ENCODE measurements around the gene FILIP1. TPM values are rescaled to one million over a fixed set of nuclear protein-coding genes. Genes with fewer than 3 reads are reported as not detected.

FILIP1 gene
- total RNA-seq, 1 donor from 2014 or later, result 0.69 TPM

DNA sequence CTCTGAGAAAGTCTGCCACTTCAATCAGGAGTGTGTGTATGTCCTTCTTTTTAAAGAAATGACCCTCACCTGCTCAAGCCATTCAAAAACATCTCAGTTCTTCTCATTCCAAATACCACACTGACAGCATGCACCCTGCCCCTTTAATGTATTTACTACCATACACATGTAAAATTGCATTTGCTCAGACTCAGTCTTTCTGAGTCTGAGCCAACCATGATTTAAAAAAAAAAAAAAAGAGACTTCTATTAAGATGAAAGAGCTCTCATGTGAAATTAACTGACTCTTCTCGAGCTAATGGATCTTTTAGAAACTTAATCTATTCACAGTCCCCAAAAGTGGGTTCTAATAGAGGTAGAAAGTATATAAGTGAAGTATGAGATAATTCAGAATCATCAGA lies 1.4 kb upstream of the FILIP1 start:
- TF ChIP-seq, protein P1, sequence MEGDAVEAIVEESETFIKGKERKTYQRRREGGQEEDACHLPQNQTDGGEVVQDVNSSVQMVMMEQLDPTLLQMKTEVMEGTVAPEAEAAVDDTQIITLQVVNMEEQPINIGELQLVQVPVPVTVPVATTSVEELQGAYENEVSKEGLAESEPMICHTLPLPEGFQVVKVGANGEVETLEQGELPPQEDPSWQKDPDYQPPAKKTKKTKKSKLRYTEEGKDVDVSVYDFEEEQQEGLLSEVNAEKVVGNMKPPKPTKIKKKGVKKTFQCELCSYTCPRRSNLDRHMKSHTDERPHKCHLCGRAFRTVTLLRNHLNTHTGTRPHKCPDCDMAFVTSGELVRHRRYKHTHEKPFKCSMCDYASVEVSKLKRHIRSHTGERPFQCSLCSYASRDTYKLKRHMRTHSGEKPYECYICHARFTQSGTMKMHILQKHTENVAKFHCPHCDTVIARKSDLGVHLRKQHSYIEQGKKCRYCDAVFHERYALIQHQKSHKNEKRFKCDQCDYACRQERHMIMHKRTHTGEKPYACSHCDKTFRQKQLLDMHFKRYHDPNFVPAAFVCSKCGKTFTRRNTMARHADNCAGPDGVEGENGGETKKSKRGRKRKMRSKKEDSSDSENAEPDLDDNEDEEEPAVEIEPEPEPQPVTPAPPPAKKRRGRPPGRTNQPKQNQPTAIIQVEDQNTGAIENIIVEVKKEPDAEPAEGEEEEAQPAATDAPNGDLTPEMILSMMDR (IDR thresholded peaks at IDR 0.05; ENCODE audit: partially characterized antibody, unreplicated experiment), result no peak
- Mint-ChIP-seq H3K4me3 (ENCODE audit: unreplicated experiment) (no peak overlapping the region), H3K4me1 (ENCODE audit: low read depth, unreplicated experiment) (peaks cover 2% of the 10 kb centered on the region), H3K36me3 (ENCODE audit: unreplicated experiment) (no peaks in the 10 kb centered on the region), H3K27ac (ENCODE audit: unreplicated experiment) (no peak overlapping the region), H3K9me3 (ENCODE audit: unreplicated experiment) (no peaks in the 10 kb centered on the region), H3K27me3 (ENCODE audit: unreplicated experiment) (no peaks in the 10 kb centered on the region)
- DNase-seq, result no peak

DNA sequence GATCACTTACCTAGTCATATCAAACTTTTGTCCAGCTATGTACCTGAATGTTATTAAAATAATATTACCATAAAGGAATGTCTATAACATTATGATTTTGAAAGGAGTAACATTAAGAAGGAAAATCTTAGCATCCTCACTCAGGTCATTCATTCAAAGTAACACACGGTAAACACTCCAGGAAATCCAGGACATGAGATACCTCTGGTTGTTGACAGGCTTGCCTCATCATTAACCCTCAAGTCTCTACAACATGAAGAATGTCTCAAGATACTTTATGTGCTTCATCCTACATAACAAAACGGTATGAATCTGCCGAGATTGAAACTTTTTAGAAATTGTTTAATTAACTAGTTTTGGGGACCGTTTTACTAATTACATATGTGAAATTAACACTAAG lies 690 bp upstream of the FILIP1 start:
- H3K36me3 Mint-ChIP-seq (ENCODE audit: unreplicated experiment), result no peaks in the 10 kb centered on the region
- peaks cover 2% of the 10 kb centered on the region for H3K4me1 Mint-ChIP-seq (ENCODE audit: low read depth, unreplicated experiment)
- DNase-seq, result no peak
- H3K27me3 Mint-ChIP-seq (ENCODE audit: unreplicated experiment), result no peaks in the 10 kb centered on the region
- TF ChIP-seq, protein P1 (IDR thresholded peaks at IDR 0.05; ENCODE audit: partially characterized antibody, unreplicated experiment), result no peak
- H3K9me3 Mint-ChIP-seq (ENCODE audit: unreplicated experiment), result no peaks in the 10 kb centered on the region
- H3K27ac Mint-ChIP-seq (ENCODE audit: unreplicated experiment), result no peak overlapping the region
- no peak overlapping the region for H3K4me3 Mint-ChIP-seq (ENCODE audit: unreplicated experiment)

GRCh38 chr6:75492386-75493153 lies 1.0 kb downstream of the FILIP1 start:
- H3K4me1 Mint-ChIP-seq (ENCODE audit: low read depth, unreplicated experiment), result peaks cover 2% of the 10 kb centered on the region
- no peak overlapping the region for H3K4me3 Mint-ChIP-seq (ENCODE audit: unreplicated experiment)
- H3K27ac Mint-ChIP-seq (ENCODE audit: unreplicated experiment), result no peak overlapping the region
- no peaks in the 10 kb centered on the region for H3K36me3 Mint-ChIP-seq (ENCODE audit: unreplicated experiment)
- TF ChIP-seq, protein P1 (IDR thresholded peaks at IDR 0.05; ENCODE audit: partially characterized antibody, unreplicated experiment), result no peak
- no peaks in the 10 kb centered on the region for H3K27me3 Mint-ChIP-seq (ENCODE audit: unreplicated experiment)
- no peaks in the 10 kb centered on the region for H3K9me3 Mint-ChIP-seq (ENCODE audit: unreplicated experiment)
- DNase-seq, result no peak

GRCh38 chr6:75491291-75491690 lies 2.3 kb downstream of the FILIP1 start:
- TF ChIP-seq, protein P1 (IDR thresholded peaks at IDR 0.05; ENCODE audit: partially characterized antibody, unreplicated experiment), result no peak
- Mint-ChIP-seq H3K4me3 (ENCODE audit: unreplicated experiment) (no peak overlapping the region), H3K9me3 (ENCODE audit: unreplicated experiment) (no peaks in the 10 kb centered on the region), H3K27me3 (ENCODE audit: unreplicated experiment) (no peaks in the 10 kb centered on the region), H3K27ac (ENCODE audit: unreplicated experiment) (no peak overlapping the region), H3K36me3 (ENCODE audit: unreplicated experiment) (no peaks in the 10 kb centered on the region), H3K4me1 (ENCODE audit: low read depth, unreplicated experiment) (peaks cover 2% of the 10 kb centered on the region)
- DNase-seq, result no peak

DNA sequence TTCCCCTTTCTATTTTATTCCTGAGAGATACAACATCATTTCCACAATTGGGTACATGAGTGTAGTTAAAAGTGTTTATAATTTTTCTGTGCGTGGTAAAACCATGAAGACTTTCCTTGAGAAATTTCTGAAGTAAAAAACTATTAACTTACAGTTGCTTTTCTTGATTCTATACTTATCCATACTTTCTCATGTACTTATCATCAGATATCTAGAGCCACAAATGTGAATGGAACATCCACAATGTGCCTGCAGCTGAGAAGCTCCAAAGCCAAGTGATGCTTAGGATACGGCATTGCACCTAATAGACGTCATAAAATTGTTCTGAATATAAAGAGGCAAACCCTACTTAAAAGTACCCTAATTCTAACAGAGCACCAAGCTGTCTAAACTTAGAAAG lies 2.9 kb downstream of the FILIP1 start:
- no peak for DNase-seq
- no peaks in the 10 kb centered on the region for H3K4me1 Mint-ChIP-seq (ENCODE audit: low read depth, unreplicated experiment)
- no peaks in the 10 kb centered on the region for H3K36me3 Mint-ChIP-seq (ENCODE audit: unreplicated experiment)
- TF ChIP-seq, protein P1 (IDR thresholded peaks at IDR 0.05; ENCODE audit: partially characterized antibody, unreplicated experiment), result no peak
- no peak overlapping the region for H3K27ac Mint-ChIP-seq (ENCODE audit: unreplicated experiment)
- no peaks in the 10 kb centered on the region for H3K27me3 Mint-ChIP-seq (ENCODE audit: unreplicated experiment)
- no peaks in the 10 kb centered on the region for H3K9me3 Mint-ChIP-seq (ENCODE audit: unreplicated experiment)
- H3K4me3 Mint-ChIP-seq (ENCODE audit: unreplicated experiment), result no peak overlapping the region

All from glutamatergic neuron (in vitro differentiated cells).